ENCODE results near the gene DEAF1.
A peak's percentile ranks its signal among the peaks of the same experiment; 100 is the strongest.
"Not testable (repeated sequence)": the region's sequence is repeated elsewhere in the genome, so short reads cannot be mapped to it uniquely, and the experiment has no call there.

The DEAF1 gene

DNA sequence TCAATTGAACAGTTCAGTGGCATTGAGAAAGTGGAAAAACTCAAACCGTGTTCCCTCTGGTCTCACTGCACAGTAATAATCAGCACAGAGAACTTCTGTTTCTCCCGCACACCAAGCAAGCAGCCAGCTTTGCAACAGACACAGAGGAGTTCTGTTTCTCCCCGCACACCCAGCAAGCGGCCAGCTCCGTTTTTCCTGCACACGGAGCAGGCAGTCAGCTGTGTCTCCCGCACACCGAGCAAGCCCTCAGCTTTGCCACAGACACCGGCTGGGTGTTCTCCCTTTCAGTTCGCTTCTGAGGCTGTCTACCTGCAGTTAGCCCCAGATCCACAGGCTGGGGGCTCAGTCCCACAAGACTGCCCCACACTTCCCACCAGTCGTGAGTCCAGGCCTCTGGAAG is 42.3 kb upstream of the DEAF1 start:
- Histone ChIP-seq H3K9me3 (ENCODE audit: insufficient read depth, low read depth, low read length) (no peaks in the 10 kb centered on the region), H3K36me3 (ENCODE audit: insufficient read depth, low read length) (no peaks in the 10 kb centered on the region), H3K4me1 (ENCODE audit: insufficient read depth, low read length, poor library complexity, severe bottlenecking) (no peaks in the 10 kb centered on the region), H3K27me3 (ENCODE audit: insufficient read depth, low read length, poor library complexity, severe bottlenecking) (no peaks in the 10 kb centered on the region), H3K4me2 (ENCODE audit: low read depth, low read length, poor library complexity, severe bottlenecking) (no peak overlapping the region), H3K9ac (ENCODE audit: low read depth, low read length, poor library complexity, severe bottlenecking) (no peak overlapping the region), H4K20me1 (ENCODE audit: insufficient read depth, low read length, poor library complexity, severe bottlenecking) (no peaks in the 10 kb centered on the region), H3K79me2 (ENCODE audit: insufficient read depth, low read length) (no peaks in the 10 kb centered on the region), H3K9me2 (replicated peaks; ENCODE audit: low read depth, low read length) (no peaks in the 10 kb centered on the region), H2AFZ (ENCODE audit: low read length) (peak overlapping the region; percentile 60; the same call in 1 of the 2 replicates), H3K4me3 (ENCODE audit: low read length, poor library complexity, severe bottlenecking) (no peak overlapping the region), H3F3A (ENCODE audit: low read depth) (no peaks in the 10 kb centered on the region)
- TF ChIP-seq, protein P1, sequence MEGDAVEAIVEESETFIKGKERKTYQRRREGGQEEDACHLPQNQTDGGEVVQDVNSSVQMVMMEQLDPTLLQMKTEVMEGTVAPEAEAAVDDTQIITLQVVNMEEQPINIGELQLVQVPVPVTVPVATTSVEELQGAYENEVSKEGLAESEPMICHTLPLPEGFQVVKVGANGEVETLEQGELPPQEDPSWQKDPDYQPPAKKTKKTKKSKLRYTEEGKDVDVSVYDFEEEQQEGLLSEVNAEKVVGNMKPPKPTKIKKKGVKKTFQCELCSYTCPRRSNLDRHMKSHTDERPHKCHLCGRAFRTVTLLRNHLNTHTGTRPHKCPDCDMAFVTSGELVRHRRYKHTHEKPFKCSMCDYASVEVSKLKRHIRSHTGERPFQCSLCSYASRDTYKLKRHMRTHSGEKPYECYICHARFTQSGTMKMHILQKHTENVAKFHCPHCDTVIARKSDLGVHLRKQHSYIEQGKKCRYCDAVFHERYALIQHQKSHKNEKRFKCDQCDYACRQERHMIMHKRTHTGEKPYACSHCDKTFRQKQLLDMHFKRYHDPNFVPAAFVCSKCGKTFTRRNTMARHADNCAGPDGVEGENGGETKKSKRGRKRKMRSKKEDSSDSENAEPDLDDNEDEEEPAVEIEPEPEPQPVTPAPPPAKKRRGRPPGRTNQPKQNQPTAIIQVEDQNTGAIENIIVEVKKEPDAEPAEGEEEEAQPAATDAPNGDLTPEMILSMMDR (conservative IDR thresholded peaks at IDR 0.05; ENCODE audit: low read length): no peak
- TF ChIP-seq EZH2phosphoT487 (IDR thresholded peaks at IDR 0.05; ENCODE audit: borderline replicate concordance): no peak

DNA sequence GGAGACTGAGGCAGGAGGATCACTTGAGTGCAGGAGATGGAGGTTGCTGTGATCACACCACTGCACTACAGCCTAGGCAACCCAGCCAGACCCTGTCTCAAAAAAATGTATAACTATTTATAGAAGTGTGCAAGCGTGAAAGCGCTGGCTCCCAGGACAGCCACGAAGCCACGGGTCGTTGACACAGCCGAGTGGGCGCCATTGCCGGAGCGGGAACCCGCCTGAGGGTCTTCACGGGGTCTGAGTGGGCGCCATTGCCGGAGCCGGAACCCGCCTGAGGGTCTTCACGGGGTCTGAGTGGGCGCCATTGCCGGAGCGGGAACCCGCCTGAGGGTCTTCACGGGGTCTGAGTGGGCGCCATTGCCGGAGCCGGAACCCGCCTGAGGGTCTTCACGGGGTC is 39.5 kb upstream of the DEAF1 start:
- not testable (repeated sequence) for H3K9ac ChIP-seq (ENCODE audit: low read depth, low read length, poor library complexity, severe bottlenecking); H3K79me2 ChIP-seq (ENCODE audit: insufficient read depth, low read length); H3K27me3 ChIP-seq (ENCODE audit: insufficient read depth, low read length, poor library complexity, severe bottlenecking); H3K4me2 ChIP-seq (ENCODE audit: low read depth, low read length, poor library complexity, severe bottlenecking); H4K20me1 ChIP-seq (ENCODE audit: insufficient read depth, low read length, poor library complexity, severe bottlenecking); H3F3A ChIP-seq (ENCODE audit: low read depth); H2AFZ ChIP-seq (ENCODE audit: low read length); H3K36me3 ChIP-seq (ENCODE audit: insufficient read depth, low read length); H3K9me2 ChIP-seq (replicated peaks; ENCODE audit: low read depth, low read length); H3K4me1 ChIP-seq (ENCODE audit: insufficient read depth, low read length, poor library complexity, severe bottlenecking); H3K9me3 ChIP-seq (ENCODE audit: insufficient read depth, low read depth, low read length); H3K4me3 ChIP-seq (ENCODE audit: low read length, poor library complexity, severe bottlenecking)

DNA sequence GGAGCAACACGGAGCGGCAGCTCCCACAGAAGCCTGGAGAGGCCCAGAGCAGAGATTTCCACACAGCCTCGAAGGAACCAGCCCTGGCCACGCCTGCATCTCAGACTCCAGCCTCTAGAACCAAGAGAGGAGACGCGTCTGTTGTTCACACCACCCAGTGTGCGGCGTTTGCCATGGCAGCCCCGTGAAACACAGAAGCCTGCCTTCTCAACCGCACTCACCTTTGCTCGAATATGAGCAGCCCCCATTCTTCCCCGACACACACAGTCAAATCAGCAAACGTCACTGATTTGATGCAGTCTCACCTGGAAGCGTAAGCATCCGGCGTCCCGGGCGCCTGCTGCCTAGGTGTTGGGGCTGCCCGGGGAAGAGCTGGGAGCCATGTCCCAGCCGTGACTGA is 38.0 kb upstream of the DEAF1 start:
- Histone ChIP-seq H3K36me3 (ENCODE audit: insufficient read depth, low read length) (no peaks in the 10 kb centered on the region), H3K4me2 (ENCODE audit: low read depth, low read length, poor library complexity, severe bottlenecking) (no peak overlapping the region), H3K9me2 (replicated peaks; ENCODE audit: low read depth, low read length) (no peaks in the 10 kb centered on the region), H3K4me3 (ENCODE audit: low read length, poor library complexity, severe bottlenecking) (no peak overlapping the region), H3F3A (ENCODE audit: low read depth) (no peaks in the 10 kb centered on the region), H4K20me1 (ENCODE audit: insufficient read depth, low read length, poor library complexity, severe bottlenecking) (no peaks in the 10 kb centered on the region), H3K27me3 (ENCODE audit: insufficient read depth, low read length, poor library complexity, severe bottlenecking) (no peaks in the 10 kb centered on the region), H3K79me2 (ENCODE audit: insufficient read depth, low read length) (no peaks in the 10 kb centered on the region), H3K9me3 (ENCODE audit: insufficient read depth, low read depth, low read length) (no peaks in the 10 kb centered on the region), H3K4me1 (ENCODE audit: insufficient read depth, low read length, poor library complexity, severe bottlenecking) (no peaks in the 10 kb centered on the region), H3K9ac (ENCODE audit: low read depth, low read length, poor library complexity, severe bottlenecking) (no peak overlapping the region), H2AFZ (ENCODE audit: low read length) (no peak overlapping the region)
- TF ChIP-seq, protein P1 (conservative IDR thresholded peaks at IDR 0.05; ENCODE audit: low read length): no peak
- TF ChIP-seq EZH2phosphoT487 (IDR thresholded peaks at IDR 0.05; ENCODE audit: borderline replicate concordance): no peak

DNA sequence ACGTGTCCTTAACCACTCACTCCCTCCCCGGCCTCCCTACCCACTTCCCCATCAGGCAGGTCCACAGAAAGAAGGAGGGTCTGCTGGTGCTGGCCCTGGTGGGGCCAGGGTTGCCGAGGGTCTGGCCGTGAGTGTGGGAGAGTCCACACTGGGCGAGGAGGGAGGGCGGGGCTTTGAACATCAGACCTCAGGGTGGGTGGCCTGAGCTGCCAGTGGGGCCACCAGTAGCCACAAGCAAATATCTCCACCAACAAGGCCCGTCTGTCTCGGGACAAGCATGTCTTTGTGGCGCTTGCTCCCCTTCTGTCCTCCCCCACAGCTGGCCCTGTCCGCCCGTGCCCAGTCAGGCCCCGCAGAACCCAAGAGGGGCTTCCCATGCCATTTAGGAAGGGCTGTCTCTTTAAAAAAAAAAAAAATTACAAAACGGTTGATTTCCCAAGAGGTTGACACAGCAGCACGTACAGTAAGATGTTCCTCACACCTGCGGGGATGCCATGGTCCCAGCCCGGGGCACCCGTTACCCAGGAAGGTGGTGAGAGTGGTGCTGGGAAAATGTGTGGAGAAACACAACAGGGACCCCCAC is 34.6 kb upstream of the DEAF1 start:
- H3K9me2 ChIP-seq (replicated peaks; ENCODE audit: low read depth, low read length): no peaks in the 10 kb centered on the region
- H3K9me3 ChIP-seq (ENCODE audit: insufficient read depth, low read depth, low read length): no peaks in the 10 kb centered on the region
- H3K4me2 ChIP-seq (ENCODE audit: low read depth, low read length, poor library complexity, severe bottlenecking): no peak overlapping the region
- H3K36me3 ChIP-seq (ENCODE audit: insufficient read depth, low read length): no peaks in the 10 kb centered on the region
- H3K27me3 ChIP-seq (ENCODE audit: insufficient read depth, low read length, poor library complexity, severe bottlenecking): no peaks in the 10 kb centered on the region
- H2AFZ ChIP-seq (ENCODE audit: low read length): peak overlapping the region; percentile 19; the same call in 1 of the 2 replicates
- no peaks in the 10 kb centered on the region for H3F3A ChIP-seq (ENCODE audit: low read depth)
- no peak overlapping the region for H3K4me3 ChIP-seq (ENCODE audit: low read length, poor library complexity, severe bottlenecking)
- TF ChIP-seq, protein P1 (conservative IDR thresholded peaks at IDR 0.05; ENCODE audit: low read length): no peak
- TF ChIP-seq EZH2phosphoT487 (IDR thresholded peaks at IDR 0.05; ENCODE audit: borderline replicate concordance): no peak
- no peaks in the 10 kb centered on the region for H3K79me2 ChIP-seq (ENCODE audit: insufficient read depth, low read length)
- H4K20me1 ChIP-seq (ENCODE audit: insufficient read depth, low read length, poor library complexity, severe bottlenecking): no peaks in the 10 kb centered on the region
- H3K9ac ChIP-seq (ENCODE audit: low read depth, low read length, poor library complexity, severe bottlenecking): no peak overlapping the region
- no peaks in the 10 kb centered on the region for H3K4me1 ChIP-seq (ENCODE audit: insufficient read depth, low read length, poor library complexity, severe bottlenecking)
